ENCODE results near the gene EXOSC2.

Gene EXOSC2

DNA sequence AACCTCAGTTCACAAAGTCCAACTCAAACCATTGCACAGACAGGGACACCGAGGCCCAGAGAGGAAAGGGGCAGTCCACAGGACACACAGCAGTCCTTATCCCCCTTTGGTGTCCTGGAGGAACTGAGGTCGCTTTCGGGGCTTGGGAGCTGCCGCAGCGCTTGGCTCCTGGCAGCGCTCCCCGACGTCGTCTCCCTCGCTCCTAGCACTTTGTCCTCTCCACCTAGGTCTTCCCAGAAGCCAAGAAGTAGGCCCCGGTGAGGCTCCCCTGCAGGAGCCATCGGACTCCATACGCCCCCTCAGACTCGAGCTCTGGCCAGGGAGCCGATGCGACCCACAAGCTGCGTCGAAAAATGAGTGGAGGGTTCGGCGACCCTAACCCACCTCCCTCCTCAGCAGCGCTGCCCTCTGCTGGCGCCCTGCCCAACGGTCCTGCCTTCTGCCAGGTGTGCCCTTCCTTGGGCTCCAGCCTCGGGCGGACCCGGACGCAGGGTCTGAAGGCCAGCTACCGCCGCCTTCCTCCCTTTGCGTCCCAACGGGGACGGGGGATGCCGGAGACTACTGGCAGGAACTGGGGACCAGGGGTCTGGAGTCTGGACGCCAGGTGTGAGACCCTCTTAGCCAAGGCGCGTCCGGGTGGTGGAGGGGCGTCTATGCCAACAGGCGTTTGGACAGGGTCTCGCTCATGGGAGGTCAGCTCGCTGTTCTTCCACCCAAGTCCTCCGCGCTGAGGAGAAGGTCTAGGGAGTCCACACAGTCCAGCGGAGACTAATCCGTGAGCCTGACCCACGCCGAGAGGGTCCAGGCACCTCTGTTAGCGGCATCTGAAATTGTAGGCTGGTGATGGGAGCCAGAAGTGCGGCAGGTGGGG, 31.2 kb upstream of the EXOSC2 start:
- Histone ChIP-seq H3K4me1 (ENCODE audit: control insufficient read depth in 1 of 2, insufficient read depth in 2 of 2, low read length in 2 of 2) (peaks cover 0 to 74% of the 10 kb centered on the region in 2 donors), H3K36me3 (ENCODE audit: control insufficient read depth in 1 of 2, insufficient read depth in 2 of 2, low read length in 2 of 2) (no peaks in the 10 kb centered on the region), H3K27ac (ENCODE audit: low read length) (no peak overlapping the region), H3K9me3 (ENCODE audit: control insufficient read depth in 1 of 2, low read length in 2 of 2) (no peaks in the 10 kb centered on the region), H3K27me3 (ENCODE audit: low read depth, low read length) (peaks cover 75% of the 10 kb centered on the region), H3K4me3 (ENCODE audit: low read depth in 1 of 2, low read length in 2 of 2) (peak overlapping the region in 1 of 2 donors; percentile 36)

DNA sequence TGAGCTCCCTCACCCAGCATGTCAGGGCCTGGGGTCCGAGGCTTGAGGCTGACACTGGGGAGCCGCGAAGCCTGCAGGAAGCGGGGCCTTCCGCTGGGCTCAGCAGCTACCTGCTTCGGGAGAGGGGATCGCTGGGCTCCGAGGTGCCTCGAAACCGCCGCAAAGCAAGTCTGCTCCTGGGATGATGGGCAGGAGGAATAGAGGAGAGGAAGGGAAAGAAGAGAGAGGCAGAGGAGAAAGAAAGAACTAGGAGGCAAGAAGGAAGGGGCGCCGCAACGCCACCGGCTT, 30.7 kb upstream of the EXOSC2 start:
- Histone ChIP-seq H3K4me3 (ENCODE audit: low read depth in 1 of 2, low read length in 2 of 2) (peak overlapping the region in 1 of 2 donors; percentile 36), H3K9me3 (ENCODE audit: control insufficient read depth in 1 of 2, low read length in 2 of 2) (no peaks in the 10 kb centered on the region), H3K36me3 (ENCODE audit: control insufficient read depth in 1 of 2, insufficient read depth in 2 of 2, low read length in 2 of 2) (no peaks in the 10 kb centered on the region), H3K27ac (ENCODE audit: low read length) (no peak overlapping the region), H3K4me1 (ENCODE audit: control insufficient read depth in 1 of 2, insufficient read depth in 2 of 2, low read length in 2 of 2) (peaks cover 0 to 74% of the 10 kb centered on the region in 2 donors), H3K27me3 (ENCODE audit: low read depth, low read length) (peaks cover 80% of the 10 kb centered on the region)

DNA sequence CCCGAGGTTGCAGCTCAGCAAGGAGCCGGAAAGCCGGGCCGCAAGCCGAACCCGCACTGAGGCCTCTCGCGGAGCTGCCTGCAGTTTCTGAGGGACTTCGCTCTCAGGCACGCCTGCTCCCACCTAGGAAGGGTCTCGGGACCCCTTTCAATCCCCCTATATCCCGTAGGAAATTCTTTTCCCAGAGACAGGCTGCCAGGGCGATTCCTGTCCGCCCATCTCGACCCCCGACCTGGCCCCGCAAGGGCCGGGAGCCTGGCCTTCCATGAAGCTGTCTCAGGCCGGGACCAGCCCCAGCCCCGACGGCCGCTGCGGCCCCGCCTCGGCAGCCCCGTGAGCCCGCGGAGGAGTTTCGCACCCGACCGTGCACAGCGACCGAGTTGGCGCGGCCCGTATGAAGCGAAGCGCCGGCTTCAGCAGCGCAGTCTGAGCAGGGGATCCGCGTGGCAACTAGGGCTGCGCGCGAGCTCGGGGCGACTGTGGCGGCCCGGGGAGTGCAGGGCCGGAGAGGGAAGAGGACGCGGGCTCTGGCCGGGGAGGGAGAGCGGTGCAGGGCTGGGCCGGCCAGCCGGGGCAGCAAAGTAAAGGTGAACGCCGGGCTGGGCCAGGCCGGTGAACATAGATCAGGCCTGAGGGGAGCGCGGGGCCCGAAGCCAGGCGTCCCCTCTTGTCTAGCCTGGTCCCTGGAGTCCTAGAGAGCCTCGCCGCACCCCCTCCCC, 30.2 kb upstream of the EXOSC2 start:
- Histone ChIP-seq H3K9me3 (ENCODE audit: control insufficient read depth in 1 of 2, low read length in 2 of 2) (no peaks in the 10 kb centered on the region), H3K4me1 (ENCODE audit: control insufficient read depth in 1 of 2, insufficient read depth in 2 of 2, low read length in 2 of 2) (peaks cover 0 to 74% of the 10 kb centered on the region in 2 donors), H3K27me3 (ENCODE audit: low read depth, low read length) (peaks cover 80% of the 10 kb centered on the region), H3K36me3 (ENCODE audit: control insufficient read depth in 1 of 2, insufficient read depth in 2 of 2, low read length in 2 of 2) (no peaks in the 10 kb centered on the region), H3K4me3 (ENCODE audit: low read depth in 1 of 2, low read length in 2 of 2) (peak overlapping the region in 1 of 2 donors; percentile 36), H3K27ac (ENCODE audit: low read length) (no peak overlapping the region)

DNA sequence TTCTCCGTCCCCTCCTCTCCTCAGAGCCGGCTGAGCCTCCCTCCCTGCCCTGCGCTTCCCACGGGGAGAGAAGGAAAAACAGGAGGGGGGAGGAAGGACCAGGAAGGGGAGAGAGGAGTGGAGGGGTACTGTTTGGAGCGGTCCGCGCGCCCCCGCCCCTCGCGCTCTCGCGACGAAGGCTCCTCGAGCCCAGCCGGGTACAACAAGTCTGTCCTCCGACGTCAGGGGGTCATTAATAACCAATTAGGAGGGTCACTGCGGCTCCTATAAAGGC, 29.7 kb upstream of the EXOSC2 start:
- H3K9me3 ChIP-seq (ENCODE audit: control insufficient read depth in 1 of 2, low read length in 2 of 2) = no peaks in the 10 kb centered on the region
- H3K36me3 ChIP-seq (ENCODE audit: control insufficient read depth in 1 of 2, insufficient read depth in 2 of 2, low read length in 2 of 2) = no peaks in the 10 kb centered on the region
- H3K4me1 ChIP-seq (ENCODE audit: control insufficient read depth in 1 of 2, insufficient read depth in 2 of 2, low read length in 2 of 2) = peaks cover 0 to 74% of the 10 kb centered on the region in 2 donors
- H3K4me3 ChIP-seq (ENCODE audit: low read depth in 1 of 2, low read length in 2 of 2) = peak overlapping the region in 1 of 2 donors; percentile 36
- H3K27ac ChIP-seq (ENCODE audit: low read length) = no peak overlapping the region
- H3K27me3 ChIP-seq (ENCODE audit: low read depth, low read length) = peaks cover 77% of the 10 kb centered on the region

DNA sequence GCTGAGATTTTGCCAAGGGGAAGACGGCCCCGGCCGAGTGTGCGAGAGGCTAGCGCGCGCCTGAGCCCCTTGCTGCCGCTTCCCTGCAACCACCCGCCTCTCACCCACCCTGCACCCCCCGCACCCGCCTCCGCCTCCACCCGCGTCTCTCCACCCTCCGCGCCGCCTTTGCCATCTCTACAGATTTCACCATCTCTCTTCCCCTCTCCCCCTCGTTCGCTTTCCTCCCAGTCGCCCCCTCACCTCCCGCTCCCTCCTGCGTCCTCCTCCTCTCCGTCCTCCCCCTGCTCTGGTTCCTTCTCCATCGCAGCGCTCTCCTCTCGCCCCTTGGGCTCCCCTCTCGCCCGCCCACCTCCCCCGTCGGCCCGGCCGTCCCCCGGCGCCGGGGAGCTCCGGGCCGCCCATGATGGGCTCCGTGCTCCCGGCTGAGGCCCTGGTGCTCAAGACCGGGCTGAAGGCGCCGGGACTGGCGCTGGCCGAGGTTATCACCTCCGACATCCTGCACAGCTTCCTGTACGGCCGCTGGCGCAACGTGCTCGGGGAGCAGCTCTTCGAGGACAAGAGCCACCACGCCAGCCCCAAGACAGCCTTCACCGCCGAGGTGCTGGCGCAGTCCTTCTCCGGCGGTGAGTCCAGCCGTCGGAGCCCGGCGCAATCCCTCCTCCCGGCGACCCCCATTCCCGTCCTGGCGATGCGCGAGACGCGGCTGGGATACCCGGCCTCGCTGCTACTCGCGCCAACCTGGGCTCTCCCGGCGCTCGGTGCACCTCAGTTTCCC, 29.1 kb upstream of the EXOSC2 start, which contains the start of gene PRDM12:
Gene PRDM12 (plus strand): TSS at position 344 of the 778 bp plus-strand sequence. CDS start 60 bp downstream, at position 404.
- H3K27me3 ChIP-seq (ENCODE audit: low read depth, low read length) = peaks cover 72% of the 10 kb centered on the region
- peaks cover 0 to 70% of the 10 kb centered on the region in 2 donors for H3K4me1 ChIP-seq (ENCODE audit: control insufficient read depth in 1 of 2, insufficient read depth in 2 of 2, low read length in 2 of 2)
- no peak within 1 kb of the TSS for H3K27ac ChIP-seq (ENCODE audit: low read length)
- H3K36me3 ChIP-seq (ENCODE audit: control insufficient read depth in 1 of 2, insufficient read depth in 2 of 2, low read length in 2 of 2) = no peaks in the 10 kb centered on the region
- H3K4me3 ChIP-seq (ENCODE audit: low read depth in 1 of 2, low read length in 2 of 2) = peak within 1 kb of the TSS in 1 of 2 donors; percentile 36
- H3K9me3 ChIP-seq (ENCODE audit: control insufficient read depth in 1 of 2, low read length in 2 of 2) = no peaks in the 10 kb centered on the region

DNA sequence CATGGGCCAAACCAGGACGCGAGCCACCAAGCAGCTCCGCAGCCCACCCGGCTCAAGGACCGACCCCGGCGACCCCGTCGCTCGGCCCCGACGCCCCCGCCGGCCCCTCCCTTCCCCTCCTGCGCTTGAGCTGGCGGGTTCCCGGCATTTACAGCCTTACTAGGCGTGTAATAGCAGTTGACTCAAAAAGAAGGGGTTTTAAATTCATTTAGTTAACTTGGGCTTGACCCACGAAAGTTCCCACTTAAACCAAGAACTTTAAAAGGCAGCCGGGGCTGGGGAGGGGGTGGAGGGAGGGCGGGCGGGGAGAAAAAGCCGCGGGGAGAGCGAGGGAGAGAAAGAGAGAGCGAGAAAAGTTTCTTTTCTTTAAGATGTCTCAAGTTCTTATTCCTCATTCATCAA, 28.6 kb upstream of the EXOSC2 start:
- peaks cover 0 to 65% of the 10 kb centered on the region in 2 donors for H3K4me1 ChIP-seq (ENCODE audit: control insufficient read depth in 1 of 2, insufficient read depth in 2 of 2, low read length in 2 of 2)
- peak overlapping the region in 1 of 2 donors; percentile 24 for H3K4me3 ChIP-seq (ENCODE audit: low read depth in 1 of 2, low read length in 2 of 2)

DNA sequence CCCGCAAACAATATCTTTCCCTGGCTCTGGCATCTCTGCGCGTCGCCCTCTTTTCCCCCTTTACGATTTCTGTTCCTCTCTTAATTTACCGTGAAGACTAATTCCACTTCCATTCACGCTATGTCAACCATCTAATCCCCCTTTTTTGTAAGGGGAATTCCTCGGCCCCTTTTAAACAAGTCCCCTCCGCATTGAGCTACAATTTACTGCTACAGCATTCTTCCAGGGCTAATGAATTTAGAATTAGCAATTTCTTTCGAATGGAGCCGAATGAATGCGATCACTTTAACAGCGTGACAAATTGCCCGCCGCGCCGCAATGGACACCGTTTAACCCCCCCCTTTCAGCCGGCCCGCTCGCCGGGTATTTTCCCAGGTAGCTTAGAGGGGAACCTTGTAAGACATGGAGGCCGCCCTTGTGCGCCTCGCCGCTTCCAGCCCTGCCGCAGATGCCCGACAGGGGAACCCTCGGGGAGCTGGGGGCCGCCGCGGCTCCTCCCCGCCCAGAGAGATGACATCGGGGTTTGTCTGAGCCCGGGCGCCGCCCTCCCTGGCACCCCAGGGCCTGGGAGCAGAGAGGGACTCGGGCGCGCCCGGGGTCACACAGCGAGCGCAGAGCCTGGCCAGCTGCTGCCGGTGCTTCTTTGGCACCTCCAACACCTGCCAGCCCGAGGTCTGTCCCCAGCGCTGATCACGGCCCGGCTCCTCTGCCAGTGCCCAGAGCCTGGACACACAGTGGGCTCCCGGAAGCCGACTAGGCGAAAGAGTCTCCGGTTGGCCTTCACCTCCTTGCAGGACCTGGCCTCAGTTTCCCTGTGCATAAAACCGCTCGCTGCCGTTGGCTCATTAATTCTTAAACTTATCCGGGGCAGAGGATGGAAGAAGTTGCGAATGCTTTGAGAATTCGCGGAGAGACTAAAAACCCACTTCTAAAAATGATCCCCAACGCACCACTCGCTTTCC, 27.9 kb upstream of the EXOSC2 start:
- peaks cover 72% of the 10 kb centered on the region for H3K27me3 ChIP-seq (ENCODE audit: low read depth, low read length)
- peaks cover 0 to 59% of the 10 kb centered on the region in 2 donors for H3K4me1 ChIP-seq (ENCODE audit: control insufficient read depth in 1 of 2, insufficient read depth in 2 of 2, low read length in 2 of 2)
- no peak overlapping the region for H3K27ac ChIP-seq (ENCODE audit: low read length)
- no peaks in the 10 kb centered on the region for H3K36me3 ChIP-seq (ENCODE audit: control insufficient read depth in 1 of 2, insufficient read depth in 2 of 2, low read length in 2 of 2)
- no peaks in the 10 kb centered on the region for H3K9me3 ChIP-seq (ENCODE audit: control insufficient read depth in 1 of 2, low read length in 2 of 2)
- no peak overlapping the region for H3K4me3 ChIP-seq (ENCODE audit: low read depth in 1 of 2, low read length in 2 of 2)

More for the DNA sequence above, 28.6 kb upstream of the EXOSC2 start:
- H3K9me3 ChIP-seq (ENCODE audit: control insufficient read depth in 1 of 2, low read length in 2 of 2) = no peaks in the 10 kb centered on the region
- H3K36me3 ChIP-seq (ENCODE audit: control insufficient read depth in 1 of 2, insufficient read depth in 2 of 2, low read length in 2 of 2) = no peaks in the 10 kb centered on the region
- no peak overlapping the region for H3K27ac ChIP-seq (ENCODE audit: low read length)
- peaks cover 72% of the 10 kb centered on the region for H3K27me3 ChIP-seq (ENCODE audit: low read depth, low read length)

DNA sequence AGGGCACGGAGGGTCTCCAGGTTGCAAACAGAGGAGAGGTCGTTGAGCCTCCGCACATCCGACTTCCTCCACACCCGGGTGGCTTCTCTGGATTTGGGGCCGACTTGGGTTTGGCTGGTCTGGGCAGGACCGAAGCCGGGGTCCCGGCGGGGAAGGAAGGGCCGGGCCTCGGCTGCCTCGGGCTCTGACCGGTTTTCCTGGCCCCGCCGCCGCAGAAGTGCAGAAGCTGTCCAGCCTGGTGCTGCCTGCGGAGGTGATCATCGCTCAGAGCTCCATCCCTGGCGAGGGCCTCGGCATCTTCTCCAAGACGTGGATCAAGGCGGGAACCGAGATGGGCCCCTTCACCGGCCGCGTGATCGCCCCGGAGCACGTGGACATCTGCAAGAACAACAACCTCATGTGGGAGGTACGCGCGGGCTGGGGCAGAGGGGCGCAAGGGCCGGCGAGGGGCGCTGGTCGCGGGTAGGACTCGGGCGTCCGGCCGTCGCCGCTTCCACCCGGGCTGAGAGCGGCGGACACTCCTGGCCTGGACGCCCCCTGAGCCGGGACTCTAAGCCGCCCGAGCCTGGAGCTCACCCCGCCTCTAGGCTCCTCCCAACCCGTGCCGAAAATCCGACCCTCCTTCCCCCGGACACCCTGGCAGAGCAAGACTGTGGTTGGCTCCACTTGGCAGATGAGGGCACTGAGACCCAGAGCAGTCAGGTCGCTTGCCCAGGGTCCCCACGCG, 27.0 kb upstream of the EXOSC2 start:
- H3K27ac ChIP-seq (ENCODE audit: low read length) = no peak overlapping the region
- H3K4me3 ChIP-seq (ENCODE audit: low read depth in 1 of 2, low read length in 2 of 2) = no peak overlapping the region
- H3K36me3 ChIP-seq (ENCODE audit: control insufficient read depth in 1 of 2, insufficient read depth in 2 of 2, low read length in 2 of 2) = no peaks in the 10 kb centered on the region
- peaks cover 0 to 50% of the 10 kb centered on the region in 2 donors for H3K4me1 ChIP-seq (ENCODE audit: control insufficient read depth in 1 of 2, insufficient read depth in 2 of 2, low read length in 2 of 2)
- no peaks in the 10 kb centered on the region for H3K9me3 ChIP-seq (ENCODE audit: control insufficient read depth in 1 of 2, low read length in 2 of 2)
- peaks cover 64% of the 10 kb centered on the region for H3K27me3 ChIP-seq (ENCODE audit: low read depth, low read length)

DNA sequence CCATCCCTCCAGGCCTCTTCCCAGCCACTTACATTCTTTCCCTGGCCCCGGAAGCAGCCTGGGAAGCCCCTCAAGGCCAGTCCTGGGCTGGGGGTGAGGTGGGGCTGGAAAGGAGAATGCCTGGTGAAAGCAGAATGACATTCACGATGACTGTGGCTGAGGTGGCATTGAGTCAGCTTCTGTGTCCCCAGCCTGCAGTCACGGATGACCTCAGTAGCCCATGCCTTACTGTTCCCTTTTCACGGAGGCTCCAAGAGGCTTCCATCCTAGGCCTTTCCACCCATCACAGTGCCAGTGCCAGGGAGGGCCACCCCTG, 26.5 kb upstream of the EXOSC2 start:
- H3K9me3 ChIP-seq (ENCODE audit: control insufficient read depth in 1 of 2, low read length in 2 of 2) = no peaks in the 10 kb centered on the region
- no peaks in the 10 kb centered on the region for H3K36me3 ChIP-seq (ENCODE audit: control insufficient read depth in 1 of 2, insufficient read depth in 2 of 2, low read length in 2 of 2)
- peaks cover 59% of the 10 kb centered on the region for H3K27me3 ChIP-seq (ENCODE audit: low read depth, low read length)
- peaks cover 0 to 45% of the 10 kb centered on the region in 2 donors for H3K4me1 ChIP-seq (ENCODE audit: control insufficient read depth in 1 of 2, insufficient read depth in 2 of 2, low read length in 2 of 2)
- no peak overlapping the region for H3K27ac ChIP-seq (ENCODE audit: low read length)
- no peak overlapping the region for H3K4me3 ChIP-seq (ENCODE audit: low read depth in 1 of 2, low read length in 2 of 2)

DNA sequence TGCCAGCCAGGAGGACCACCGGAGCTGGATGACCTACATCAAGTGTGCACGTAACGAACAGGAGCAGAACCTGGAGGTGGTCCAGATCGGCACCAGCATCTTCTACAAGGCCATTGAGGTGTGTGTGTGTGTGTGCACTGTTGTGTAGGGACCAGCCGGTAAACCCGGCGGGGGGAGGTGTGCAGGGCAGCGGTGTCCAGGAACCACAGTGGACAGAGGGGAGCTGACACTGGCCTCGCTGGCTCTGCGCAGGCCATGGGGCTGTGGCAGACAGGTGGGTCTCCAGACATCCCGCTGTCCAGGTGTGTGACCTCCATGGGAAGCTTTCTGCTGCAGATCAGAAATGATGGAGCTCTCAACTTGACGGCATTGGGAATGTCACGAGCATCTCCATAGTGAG, 25.4 kb upstream of the EXOSC2 start:
- Histone ChIP-seq H3K36me3 (ENCODE audit: control insufficient read depth in 1 of 2, insufficient read depth in 2 of 2, low read length in 2 of 2) (no peaks in the 10 kb centered on the region), H3K27me3 (ENCODE audit: low read depth, low read length) (peaks cover 48% of the 10 kb centered on the region), H3K4me1 (ENCODE audit: control insufficient read depth in 1 of 2, insufficient read depth in 2 of 2, low read length in 2 of 2) (peaks cover 0 to 36% of the 10 kb centered on the region in 2 donors), H3K9me3 (ENCODE audit: control insufficient read depth in 1 of 2, low read length in 2 of 2) (no peaks in the 10 kb centered on the region), H3K27ac (ENCODE audit: low read length) (no peak overlapping the region), H3K4me3 (ENCODE audit: low read depth in 1 of 2, low read length in 2 of 2) (no peak overlapping the region)
